Astrocyte of the cerebellum (primary cell): Measurements from ENCODE around the gene SLC35F1.

Source experiments
- DNase-seq: peaks from one replicate; pipeline ENCODE4 v3.0.0-alpha.2; 2011; ENCODE audit warnings: low read depth
- H3K4me3 ChIP-seq: 2 replicates; pipeline ENCODE4 v1.5.1; 2011; ENCODE audit warnings: mild to moderate bottlenecking, low read depth, low read length, moderate library complexity
- in situ Hi-C: cut with HindIII; loops from 2 replicates; pipeline ENCODE4 v1.10.0; 2017; ENCODE audit warnings: low sequenced_read_pairs
- TF ChIP-seq, protein P1 (sequence below): IDR thresholded peaks from 2 replicates; pipeline ENCODE4 v1.5.1; 2012; ENCODE audit warnings: low read length, low read depth, moderate library complexity, mild to moderate bottlenecking; ENCODE audit errors: missing control alignments

The SLC35F1 gene

DNA sequence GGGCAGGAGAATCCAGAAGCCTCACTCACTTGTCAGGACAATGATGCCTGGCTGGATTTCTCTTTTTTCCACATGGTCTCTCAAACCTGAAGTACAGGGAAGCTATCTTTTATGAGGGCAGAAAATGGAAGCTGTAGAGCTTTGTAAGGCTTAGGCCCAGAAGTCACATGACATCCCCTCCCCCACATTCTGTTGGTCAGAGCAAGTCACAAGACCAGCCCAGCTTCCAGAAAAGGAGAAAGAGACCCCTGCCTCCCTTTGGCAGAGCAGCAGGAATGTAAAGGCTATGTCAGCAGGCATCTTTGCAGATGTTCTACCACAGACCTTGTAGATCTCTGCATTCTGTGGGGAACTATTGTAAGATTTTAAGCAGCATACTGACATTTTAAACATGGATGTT, 245.5 kb downstream of the SLC35F1 start:
- DNase-seq: no peak
- no peak overlapping the region for H3K4me3 ChIP-seq
- in situ Hi-C loops: no loop called here
- TF ChIP-seq, protein P1, sequence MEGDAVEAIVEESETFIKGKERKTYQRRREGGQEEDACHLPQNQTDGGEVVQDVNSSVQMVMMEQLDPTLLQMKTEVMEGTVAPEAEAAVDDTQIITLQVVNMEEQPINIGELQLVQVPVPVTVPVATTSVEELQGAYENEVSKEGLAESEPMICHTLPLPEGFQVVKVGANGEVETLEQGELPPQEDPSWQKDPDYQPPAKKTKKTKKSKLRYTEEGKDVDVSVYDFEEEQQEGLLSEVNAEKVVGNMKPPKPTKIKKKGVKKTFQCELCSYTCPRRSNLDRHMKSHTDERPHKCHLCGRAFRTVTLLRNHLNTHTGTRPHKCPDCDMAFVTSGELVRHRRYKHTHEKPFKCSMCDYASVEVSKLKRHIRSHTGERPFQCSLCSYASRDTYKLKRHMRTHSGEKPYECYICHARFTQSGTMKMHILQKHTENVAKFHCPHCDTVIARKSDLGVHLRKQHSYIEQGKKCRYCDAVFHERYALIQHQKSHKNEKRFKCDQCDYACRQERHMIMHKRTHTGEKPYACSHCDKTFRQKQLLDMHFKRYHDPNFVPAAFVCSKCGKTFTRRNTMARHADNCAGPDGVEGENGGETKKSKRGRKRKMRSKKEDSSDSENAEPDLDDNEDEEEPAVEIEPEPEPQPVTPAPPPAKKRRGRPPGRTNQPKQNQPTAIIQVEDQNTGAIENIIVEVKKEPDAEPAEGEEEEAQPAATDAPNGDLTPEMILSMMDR: no peak

DNA sequence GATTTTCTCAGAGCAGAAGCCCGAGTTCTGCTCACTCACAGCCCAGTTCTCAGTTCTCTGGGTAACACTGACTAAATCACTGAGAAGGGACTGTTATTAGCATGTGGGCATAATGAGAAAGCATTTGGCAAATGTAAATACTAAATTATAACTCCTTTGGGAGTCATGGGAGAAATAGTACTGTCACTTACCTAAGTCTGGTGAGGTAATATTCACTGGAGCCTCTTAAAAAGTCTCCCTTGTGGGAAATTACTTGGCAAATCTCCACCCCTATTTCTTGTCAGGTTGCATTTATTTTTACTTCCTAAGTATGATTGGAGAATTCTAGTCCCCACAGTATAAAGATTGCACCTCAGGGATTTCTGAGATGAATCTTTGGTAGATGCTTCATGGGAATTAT, 254.3 kb downstream of the SLC35F1 start:
- H3K4me3 ChIP-seq: no peak overlapping the region
- in situ Hi-C loops: no loop called here
- DNase-seq: no peak
- TF ChIP-seq, protein P1: no peak

DNA sequence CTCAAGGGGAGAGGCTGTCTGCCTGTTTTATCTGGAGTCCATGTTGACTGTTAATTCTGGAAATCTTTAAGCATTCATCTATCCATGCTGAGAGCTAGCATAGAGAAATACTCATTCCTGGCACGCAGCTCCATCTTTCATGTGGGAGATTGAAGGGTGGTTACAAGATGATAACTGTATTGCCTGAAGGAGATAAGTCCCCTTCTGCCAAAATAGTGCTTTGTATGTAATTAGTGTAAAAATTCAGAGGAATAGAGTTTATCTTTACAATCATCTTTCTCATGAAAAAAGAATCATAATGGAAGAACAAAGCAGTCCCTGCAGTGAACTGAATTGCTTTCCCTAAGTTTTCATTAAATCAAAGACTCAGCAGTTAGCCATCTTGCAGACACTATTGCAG, 256.5 kb downstream of the SLC35F1 start:
- no peak overlapping the region for H3K4me3 ChIP-seq
- no peak for DNase-seq
- TF ChIP-seq, protein P1: no peak
- in situ Hi-C loops: no loop called here

DNA sequence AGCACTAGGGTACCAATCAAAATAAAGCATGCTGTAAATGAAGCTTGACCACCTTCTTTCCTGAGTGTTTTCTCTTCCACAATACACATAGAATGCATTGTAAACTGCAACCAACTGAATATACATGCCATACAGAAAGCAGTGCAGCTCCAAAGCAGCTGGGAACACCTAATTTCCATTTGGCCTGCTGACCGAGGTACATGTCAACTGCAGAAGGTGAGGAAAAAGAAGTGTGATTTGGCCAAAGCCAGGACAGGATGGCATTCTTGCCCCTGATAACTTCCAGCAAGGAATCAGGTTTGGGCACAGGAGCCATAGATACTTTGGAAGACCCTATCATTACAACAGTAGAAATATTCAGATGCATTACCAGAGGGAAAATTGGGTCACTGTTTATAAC, 258.4 kb downstream of the SLC35F1 start:
- TF ChIP-seq, protein P1: no peak
- no peak for DNase-seq
- in situ Hi-C loops: no loop called here
- H3K4me3 ChIP-seq: no peak overlapping the region

DNA sequence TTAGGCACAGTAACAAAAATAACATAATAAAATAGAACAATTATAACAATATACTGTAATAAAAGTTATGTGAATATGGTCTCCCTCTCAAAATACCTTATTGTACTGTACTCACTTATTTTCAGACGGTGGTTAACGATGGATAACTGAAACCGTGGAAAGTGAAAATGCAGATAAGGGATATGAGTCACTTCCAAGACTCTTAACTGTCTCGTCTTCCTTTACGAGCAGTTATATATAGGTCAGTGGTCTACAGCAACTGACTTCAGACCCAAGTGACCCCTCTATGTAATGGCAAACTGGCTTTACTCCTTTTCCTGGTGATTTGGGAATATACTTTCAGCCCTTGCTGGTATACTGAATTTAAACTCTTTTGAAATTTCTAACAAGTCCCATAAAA, 261.4 kb downstream of the SLC35F1 start:
- TF ChIP-seq, protein P1: no peak
- no peak for DNase-seq
- no peak overlapping the region for H3K4me3 ChIP-seq
- in situ Hi-C loops: no loop called here

DNA sequence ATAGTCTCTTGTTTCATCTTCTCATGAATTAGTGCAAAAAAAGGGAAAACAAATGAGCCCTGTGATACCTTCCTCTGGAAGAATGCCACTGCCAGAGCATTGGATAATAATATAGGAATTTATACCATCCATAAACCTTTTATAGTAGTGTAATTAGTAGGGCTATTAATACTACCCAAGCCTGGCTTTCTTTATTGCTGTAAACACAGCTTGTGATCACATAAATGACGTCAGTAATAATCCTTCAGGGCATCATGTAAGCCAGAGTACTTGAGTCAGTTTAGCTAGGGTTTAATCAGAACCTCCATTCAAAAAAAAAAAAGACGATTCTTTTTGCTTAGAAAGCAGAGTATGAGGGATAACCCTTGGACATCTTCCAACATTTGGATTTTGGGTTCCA, 264.8 kb downstream of the SLC35F1 start:
- no peak overlapping the region for H3K4me3 ChIP-seq
- in situ Hi-C loops: no loop called here
- TF ChIP-seq, protein P1: no peak
- DNase-seq: no peak

DNA sequence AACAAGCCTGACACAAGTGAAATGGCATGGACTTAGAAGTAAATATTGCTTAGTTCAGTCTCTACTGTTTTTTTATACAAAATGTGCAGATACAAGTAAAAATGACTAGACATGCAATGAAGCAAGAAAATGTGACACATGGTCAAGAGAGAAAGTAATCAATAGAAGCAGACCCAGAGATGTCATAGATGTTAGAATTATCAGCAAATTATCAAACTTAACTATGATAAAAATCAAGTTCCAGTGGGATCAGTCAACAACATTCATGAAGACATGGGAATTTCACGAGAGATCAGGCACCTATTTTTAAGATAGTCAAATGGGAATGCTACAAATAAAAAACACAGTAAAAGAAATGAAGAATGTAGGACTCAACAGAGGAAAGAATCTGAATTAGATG, 267.0 kb downstream of the SLC35F1 start:
- TF ChIP-seq, protein P1: no peak
- DNase-seq: no peak
- in situ Hi-C loops: no loop called here
- no peak overlapping the region for H3K4me3 ChIP-seq
